Hepatic stellate cell (primary cell): ENCODE results near the gene RBMS1.
"Not testable (repeated sequence)": the region's sequence is repeated elsewhere in the genome, so short reads cannot be mapped to it uniquely, and the experiment has no call there.

Source experiments
- DNase-seq: peaks from one replicate; pipeline ENCODE4 v3.0.0; 2011; ENCODE audit warnings: low spot score

The RBMS1 gene

DNA sequence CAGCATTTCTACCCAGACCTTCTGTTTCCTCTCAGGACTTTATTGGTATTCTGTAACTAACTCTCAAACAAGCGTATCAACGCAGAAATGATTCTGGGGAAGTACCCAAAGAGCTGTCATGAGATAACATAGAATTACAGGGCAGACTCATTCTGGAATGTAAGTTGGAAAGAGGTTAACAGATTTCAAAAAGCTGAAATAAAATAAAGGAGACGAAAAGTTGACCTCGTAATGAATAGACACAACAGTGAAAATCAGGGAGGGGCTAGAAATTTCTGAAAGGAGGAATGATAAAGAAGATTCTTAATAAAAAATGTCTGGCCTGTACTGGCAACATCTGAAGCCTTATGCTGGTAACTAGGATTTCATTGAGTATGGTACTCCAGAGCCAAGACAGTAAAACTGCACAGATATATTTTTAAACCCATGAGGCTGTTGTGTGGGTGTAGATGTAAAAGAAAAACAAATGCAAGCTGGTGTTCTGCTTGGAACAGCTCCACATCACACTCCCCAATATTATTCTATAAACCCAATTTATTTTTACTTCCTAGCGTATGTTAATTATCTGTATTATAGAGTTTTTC lies 23.9 kb downstream of the RBMS1 start:
- DNase-seq = no peak

DNA sequence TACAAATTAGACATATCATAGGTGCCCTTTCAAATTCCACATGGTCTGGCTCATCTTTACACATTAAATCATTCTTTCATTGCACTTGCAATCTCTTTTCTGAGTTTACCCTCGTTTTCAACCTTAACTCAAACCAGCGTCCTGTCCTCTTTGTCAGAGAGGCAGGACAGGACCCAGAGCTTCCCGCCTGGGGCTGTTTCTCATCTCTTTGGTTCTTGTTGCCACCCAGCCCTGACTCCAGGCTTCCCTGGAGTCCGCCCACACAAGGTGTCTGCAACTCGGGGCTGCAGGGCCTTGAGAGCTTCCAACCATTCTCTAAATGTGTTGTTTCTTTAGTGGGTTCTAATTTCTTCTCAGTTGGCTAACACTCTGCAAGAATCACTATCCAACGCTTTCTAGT lies 24.4 kb downstream of the RBMS1 start:
- DNase-seq = no peak

DNA sequence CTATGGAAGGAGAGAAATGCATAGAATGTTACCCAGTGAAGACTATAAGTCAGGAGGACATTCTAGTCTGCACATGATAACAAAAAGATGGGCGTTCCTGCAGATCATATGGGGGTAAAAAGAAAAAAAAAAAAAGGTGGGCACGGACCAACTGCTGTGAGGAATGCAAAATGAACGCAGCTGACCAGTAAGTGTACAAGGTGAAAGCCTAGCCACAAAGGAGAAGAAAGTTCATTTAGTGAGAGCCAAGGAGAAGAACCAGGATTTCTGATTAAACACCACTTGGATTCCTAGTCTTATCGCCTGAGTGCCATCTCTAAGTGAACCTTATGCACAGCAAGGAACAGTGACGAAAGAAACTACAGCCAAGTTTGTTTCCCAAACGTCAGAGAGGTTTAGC lies 26.5 kb downstream of the RBMS1 start:
- no peak for DNase-seq

DNA sequence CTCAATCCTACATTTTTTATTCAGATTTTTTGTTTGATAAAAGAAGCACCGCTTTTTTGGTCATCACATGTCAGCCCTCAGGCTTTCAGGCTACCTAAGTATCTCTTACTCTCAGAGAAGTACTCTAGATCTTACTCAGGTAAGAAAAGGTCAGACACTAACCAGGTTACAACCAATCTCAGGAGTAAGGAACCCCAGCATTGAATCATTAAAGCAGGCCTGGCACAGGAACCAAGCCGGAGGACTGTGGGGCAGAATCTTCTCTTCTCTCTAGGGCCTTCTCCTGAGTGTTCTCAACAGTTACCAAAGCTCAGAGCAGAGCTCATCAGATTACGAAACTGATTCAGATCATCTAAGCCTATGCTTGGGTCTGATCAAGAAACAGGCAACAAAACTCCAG lies 28.2 kb downstream of the RBMS1 start:
- DNase-seq = no peak

DNA sequence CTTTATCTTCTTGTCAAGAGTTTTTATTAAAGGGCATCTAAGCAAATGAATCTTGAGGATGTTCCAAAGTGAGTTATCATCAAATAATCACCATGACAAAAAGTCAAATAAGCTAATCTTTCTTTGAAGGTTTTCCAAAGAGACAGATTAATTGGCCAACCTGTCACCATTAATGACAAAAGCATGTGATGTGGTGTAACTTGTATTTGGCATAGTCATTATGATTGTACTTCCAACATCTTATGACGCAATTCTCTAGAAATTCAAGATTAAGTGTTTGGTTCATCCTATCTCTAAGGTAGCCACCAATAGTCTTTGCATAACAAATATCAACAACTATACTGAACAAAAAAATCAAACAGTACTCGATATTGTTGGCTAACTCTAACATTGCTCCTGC lies 28.6 kb downstream of the RBMS1 start:
- DNase-seq = no peak

DNA sequence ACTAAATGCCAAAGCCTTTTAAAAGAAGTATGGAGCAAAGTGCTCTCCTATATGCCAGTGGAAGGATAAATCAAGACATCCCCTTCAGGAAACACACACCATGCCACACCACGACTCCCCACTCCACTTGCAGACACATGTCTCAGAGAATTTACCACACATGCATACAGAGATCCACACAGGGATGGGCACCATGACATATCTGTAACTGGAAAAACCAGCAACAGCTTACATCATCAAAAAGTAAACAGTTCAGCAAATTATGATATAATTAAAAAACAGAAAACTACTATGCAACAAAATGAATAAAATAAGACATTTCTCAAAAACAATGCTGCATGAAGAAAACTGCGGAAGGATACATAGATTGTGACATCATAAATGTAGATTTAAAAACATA lies 29.6 kb downstream of the RBMS1 start:
- DNase-seq = no peak

DNA sequence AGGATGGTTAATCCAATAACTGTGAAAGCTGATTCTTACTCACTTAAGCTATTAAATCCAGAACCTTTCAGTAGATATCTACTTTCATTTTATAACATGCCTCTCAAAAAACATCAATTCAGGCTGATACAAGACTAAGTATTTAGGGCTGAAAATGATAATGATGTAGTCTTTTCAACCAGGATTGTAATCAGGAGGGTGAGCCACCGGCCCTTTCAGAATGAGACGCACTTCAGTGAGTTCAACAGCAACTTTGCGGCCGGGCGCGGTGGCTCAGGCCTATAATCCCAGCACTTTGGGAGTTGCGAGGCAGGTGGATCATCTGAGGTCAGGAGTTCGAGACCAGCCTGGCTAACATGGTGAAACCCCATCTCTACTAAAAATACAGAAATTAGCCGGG lies 30.4 kb downstream of the RBMS1 start:
- DNase-seq = no peak

DNA sequence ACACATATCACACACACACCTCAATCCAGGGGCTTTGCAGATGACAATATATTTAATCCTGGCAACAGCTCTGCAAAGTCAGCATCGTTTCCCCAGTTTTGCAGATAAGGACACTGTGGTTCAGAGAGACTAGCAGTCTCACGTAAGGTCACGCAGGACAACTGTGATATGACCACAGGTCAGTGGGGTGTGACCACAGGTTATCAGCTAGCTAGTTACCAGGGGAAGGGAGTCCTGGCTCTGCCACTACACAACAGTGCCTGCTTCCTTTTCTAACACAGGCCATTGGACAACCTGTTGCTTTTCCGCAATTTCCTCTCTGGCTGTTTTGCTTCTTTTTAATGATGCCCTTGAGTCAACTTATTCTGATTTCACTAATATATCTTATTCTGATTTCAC lies 33.3 kb downstream of the RBMS1 start:
- no peak for DNase-seq

DNA sequence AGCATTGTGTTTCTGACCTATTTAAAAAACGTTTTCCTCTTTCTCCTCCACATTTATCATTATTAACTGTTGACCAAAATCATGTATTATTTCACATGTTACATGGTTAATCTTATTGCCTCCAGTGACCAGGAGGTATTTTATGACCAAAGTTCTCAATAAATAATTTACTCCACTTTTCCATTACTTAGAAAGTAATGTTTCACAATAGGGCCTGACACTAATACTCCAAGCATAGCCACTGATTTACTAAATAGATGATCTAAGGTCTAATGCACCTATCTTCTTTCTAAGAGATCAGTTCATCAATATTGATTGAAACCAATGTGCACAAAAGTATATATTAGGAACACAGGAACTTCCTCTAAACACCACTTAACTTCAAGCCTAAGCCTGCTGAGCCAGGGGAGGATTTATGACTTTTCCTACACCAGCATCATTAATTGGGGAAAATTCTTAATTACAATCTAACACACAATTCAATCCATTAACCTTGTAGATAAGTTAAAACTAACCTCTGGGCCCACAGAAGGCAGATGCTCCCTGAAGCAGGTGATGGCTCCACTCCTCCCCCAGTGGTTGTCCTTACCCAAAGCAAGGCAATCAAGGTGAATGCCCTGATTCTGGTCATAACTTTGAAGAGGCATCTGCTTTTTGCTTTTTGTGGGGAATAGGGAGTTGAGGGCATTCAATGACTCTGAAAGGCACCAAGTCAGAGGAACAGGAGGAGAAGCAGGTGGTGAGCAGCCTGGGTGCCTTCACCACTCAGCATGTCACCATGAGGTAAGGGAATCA lies 33.9 kb downstream of the RBMS1 start:
- DNase-seq = no peak

DNA sequence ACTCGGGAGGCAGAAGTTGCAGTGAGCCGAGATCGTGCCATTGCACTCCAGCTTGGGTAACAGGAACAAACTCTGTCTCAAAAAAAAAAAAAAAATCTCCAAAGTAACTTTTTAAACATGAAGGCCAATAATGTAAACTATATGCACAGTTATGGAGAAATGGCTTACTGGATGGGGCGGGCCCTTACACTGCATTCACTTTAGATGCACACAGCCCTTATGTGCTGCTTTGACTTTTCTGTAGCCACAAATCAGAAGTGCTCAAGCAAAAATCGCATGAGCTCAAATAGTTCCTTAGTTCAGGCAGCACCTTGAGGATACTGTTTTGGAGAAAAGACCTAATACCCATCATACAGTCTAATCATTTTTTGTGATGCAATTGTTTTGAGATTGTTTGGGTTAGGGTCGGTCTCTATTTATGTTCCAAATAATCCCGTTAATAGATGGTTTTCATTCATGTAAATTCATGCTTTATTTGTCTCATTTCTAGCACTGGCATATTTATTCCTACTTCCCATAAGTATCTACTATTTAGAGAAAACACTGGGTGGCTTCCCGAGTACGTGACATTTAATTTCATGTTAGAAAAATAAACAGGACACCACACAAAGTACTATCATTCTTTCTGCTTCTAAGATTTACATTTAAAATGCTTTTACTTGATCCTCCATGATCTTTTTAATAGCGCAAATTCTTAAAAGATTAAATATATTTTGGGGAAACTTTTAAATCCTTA lies 34.7 kb downstream of the RBMS1 start:
- no peak for DNase-seq

DNA sequence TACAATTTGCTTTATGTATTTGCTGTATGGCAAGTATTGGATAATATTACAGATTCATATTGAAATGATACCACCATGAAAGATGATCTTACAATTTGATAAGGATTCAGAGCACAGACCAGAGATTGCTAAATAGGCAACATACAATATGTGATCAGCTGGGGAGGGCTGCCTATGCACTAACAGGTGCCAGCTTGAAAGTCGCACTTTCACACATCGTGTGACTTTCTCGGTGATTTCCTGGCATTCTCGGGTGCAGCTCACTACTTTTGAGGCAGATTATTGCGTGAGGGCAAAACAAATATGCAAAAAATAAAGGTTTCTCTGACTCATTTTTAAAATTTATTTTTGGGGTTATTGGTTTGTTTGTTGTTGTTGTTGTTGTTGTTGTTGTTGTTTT lies 36.0 kb downstream of the RBMS1 start:
- DNase-seq = no peak

DNA sequence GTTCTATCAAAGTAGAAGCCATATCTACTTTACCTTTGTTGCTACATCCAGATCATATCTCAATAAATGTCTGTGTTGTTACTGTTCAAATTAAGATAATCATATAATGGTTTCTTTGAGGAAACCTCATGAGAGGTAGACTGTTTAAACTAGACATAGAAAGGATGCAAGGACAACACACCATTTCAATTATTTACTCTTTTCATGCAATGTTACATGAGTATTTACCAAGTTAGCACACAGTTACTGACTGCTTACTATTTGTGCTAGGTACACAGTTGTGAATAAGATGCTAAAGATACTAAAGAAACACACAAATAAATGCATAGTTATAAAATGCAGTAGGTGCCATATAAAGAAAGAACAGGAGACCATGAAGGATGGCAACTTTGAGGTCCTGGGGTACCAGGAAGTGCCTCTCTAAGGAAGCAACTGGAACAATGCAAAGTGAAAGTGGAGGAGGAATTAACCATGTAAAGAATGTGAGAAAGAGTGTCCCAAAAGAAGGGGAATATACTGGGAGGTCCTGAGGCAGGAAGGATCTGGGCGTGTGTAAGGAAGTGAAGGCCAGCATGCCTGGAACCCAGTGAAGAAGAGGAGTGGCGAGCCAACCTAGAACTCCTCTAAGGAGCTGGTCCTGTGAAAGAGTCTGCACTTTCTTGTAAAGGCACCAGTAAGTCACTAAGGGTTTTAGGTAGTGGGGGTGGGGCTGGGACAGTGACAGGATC lies 39.4 kb downstream of the RBMS1 start:
- DNase-seq = no peak

DNA sequence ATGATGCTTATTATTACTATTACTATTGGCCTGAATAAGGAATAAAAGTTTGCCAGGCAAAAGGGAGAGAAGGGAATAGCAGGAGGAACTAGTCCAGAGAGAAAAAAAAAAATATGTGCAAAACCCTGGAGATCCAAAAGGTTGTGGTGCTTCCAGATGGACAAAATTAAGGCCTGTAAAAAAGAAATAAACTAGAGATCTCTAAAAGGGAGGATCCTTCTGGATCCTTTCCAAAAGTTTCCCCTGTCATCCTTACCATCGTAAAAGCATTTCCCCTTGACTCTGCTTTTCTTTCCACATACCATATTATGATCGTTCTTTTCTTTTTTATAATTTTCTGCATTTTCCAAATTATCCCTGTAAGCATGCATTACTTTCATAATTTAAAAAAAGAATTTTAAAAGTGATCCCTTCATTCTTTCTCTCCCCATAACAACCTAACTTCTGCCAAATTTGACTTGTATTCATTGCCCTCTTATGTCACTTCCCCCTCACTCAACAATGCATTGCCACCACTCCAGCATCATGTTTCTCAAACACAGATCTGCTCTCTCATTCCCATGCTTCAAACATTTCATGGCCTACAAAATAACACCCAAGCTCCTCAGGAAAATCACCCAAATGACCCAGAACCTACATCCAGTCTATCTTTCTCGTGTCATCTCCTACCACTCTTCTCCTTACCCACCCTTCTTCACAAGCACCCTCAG lies 40.3 kb downstream of the RBMS1 start:
- DNase-seq = no peak

DNA sequence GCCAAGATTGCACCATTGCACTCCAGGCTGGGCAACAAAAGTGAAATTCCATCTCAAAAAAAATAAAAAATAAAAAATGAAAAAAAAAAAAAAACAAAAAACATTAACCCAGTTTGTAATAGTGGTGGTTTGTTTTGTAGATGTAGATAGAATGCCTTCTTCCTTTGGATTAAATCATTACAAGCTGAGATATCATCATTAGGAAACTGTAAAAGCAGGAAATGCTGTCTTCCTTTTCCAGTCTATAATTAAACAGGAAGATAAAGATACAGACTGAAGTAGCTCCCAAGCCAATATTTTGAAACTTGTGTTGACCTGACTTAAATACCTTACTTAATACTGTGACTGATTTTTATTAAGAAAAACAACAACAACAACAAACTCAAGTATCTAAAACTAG lies 43.1 kb downstream of the RBMS1 start:
- no peak for DNase-seq

DNA sequence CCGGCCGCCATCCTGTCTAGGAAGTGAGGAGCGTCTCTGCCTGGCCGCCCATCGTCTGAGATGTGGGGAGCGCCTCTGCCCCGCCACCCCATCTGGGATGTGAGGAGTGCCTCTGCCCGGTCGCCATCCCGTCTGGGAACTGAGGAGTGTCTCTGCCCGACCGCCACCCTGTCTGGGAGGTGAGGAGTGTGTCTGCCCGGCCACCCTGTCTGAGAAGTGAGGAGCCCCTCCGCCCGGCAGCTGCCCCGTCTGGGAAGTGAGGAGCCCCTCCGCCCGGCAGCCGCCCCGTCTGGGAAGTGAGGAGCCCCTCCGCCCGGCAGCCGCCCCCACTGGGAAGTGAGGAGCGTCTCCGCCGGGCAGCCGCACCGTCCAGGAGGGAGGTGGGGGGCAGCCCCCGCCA lies 44.8 kb downstream of the RBMS1 start:
- DNase-seq = not testable (repeated sequence)

DNA sequence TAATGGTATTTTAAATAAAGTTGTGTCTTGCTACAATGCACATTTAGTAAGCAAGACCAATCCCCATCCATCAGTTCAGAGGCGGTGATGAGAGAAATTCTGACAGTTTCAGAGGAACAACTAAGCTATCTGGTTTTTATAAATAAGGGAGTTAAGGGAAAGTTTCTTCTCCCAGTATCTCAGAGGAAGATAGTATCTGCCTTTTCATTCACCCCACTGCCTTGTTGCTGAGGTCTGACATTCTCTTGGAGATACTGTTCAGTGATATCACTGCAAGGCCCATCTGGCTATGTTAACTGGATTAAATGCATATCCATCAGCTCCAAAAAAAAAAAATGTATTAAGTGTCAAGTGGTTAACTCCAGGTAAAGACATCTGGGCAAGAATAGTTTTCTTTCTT lies 47.9 kb downstream of the RBMS1 start:
- DNase-seq = no peak

DNA sequence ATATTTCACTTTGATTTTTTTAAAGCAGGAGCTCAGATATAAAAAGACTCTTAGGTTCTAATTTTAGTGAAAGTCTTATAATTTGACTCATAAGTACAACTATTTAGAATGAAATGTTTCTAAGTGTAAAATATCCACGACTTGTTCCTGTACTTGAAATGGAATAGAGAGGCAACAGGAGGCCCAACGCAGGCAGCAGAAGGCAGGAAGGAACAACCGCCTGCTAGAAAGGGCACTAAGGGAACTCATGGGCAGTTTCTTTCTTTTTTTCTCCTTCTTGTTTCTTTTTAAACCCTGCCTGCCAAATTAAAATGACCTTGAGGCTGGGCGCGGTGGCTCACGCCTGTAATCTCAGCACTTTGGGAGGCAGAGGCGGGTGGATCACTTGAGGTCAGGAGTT lies 51.0 kb downstream of the RBMS1 start:
- DNase-seq = no peak

DNA sequence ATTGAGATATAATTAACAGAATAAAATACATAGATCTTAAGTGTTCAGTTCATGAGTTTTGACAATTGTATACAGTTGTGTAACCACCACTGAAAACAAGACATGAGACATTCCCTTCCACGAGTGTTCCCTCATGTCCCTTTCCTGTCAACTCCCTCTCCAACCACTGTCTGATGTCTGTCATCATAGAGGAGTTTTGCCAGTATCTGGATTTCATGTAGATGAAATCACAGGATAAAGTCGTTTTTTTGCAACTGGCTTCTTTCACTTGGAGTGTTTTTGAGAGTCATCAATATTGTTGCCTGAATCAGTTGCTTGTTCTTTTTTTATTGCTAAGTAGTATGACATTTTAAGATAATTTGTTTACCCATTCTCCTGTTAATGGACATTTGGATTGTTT lies 52.7 kb downstream of the RBMS1 start:
- DNase-seq = no peak

DNA sequence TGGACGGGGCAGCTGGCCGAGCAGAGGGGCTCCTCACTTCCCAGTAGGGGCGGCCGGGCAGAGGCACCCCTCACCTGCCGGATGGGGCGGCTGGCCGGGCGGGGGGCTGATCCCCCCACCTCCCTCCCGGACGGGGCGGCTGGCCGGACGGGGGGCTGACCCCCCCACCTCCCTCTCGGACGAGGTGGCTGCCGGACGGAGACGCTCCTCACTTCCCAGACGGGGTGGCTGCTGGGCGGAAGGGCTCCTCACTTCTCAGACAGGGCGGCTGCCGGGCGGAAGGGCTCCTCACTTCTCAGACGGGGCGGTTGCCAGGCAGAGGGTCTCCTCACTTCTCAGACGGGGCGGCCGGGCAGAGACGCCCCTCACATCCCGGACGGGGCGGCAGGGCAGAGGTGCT lies 54.6 kb downstream of the RBMS1 start:
- DNase-seq = not testable (repeated sequence)

DNA sequence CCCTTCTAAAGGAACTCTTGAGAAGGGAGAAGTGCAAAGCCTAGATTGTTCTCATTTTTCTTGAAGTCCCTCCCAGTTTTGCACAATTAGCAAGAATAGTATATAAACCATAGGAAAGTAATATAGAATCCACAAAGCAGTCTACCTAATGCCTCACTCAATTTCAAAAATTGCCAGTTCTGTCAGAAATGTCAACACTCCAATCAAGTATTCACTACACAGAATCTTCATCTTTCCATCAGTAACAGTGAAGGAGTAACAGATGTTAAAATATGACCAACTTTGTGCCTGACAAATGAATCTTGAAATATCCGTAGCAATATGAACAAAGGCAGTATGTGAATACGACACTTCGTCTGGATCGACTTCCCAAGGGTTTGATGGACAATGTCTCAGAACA lies 56.3 kb downstream of the RBMS1 start:
- DNase-seq = no peak

DNA sequence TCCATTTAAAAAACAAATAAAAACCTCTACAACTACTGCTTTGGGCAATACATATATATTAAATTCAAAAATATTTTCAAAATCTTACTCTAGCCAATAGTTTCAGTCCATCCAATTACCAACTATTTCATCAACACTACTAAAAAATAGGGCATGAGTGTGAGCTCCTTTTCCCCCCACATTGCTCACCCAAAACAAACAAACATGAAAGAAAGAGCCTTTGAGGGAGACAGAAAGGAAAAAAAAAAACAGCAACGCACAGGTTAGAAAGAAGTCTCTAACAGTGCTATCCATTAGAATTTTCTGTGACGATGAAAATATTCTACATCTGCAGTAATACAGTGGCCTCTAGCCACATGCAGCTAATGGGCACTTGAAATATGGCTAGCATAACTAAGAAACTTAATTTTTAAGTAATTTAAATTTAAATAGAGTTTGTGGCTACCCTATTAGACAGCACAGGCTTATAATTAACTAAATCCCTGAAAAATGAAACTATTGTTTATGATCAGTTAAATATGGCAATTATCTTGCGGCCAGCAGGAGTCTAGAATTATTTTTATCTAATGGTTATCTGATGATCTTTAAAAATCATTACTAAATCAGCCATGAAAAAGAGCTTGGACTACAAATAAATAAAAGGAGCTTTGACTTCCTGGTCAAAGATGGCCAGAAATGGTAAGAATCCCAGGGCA lies 59.2 kb downstream of the RBMS1 start:
- DNase-seq = no peak
